Activated B cell treated with CpG ODN at 0.5 μM for 24 hours (primary cell): ENCODE data around the gene ZGPAT. TPM values are rescaled to one million over a fixed set of nuclear protein-coding genes. Genes with fewer than 3 reads are reported as not detected.
A peak's percentile ranks its signal among the peaks of the same experiment; 100 is the strongest.

Experiments used
- ATAC-seq: fragments of 200-7000 bp; cut with Tn5 transposase; one replicate; pipeline ENCODE4 v1.10.0; 2021; ENCODE audit warnings: low read depth, mild to moderate bottlenecking, moderate library complexity
- CTCF ChIA-PET: fragments of 350-600 bp; sonication (Branson Sonifier 250); formaldehyde crosslinking; loops from one replicate; lab custom pipeline; 2021; ENCODE audit warnings: antibody characterized with exemption; lab: Charles Lee
- POLR2A ChIA-PET: fragments of 350-600 bp; sonication (Branson Sonifier 250); formaldehyde crosslinking; loops from one replicate; lab custom pipeline; 2021; ENCODE audit warnings: antibody characterized with exemption; lab: Charles Lee
- DNase-seq: peaks from one replicate; pipeline ENCODE4 v3.0.0; 2022
- H3K27ac Mint-ChIP-seq: one replicate; pipeline ENCODE4 v1.8.0; 2020; ENCODE audit warnings: mixed read lengths
- H3K27me3 Mint-ChIP-seq: one replicate; pipeline ENCODE4 v1.8.0; 2021; ENCODE audit warnings: mixed read lengths
- H3K36me3 Mint-ChIP-seq: one replicate; pipeline ENCODE4 v1.8.0; 2021; ENCODE audit warnings: low read depth, mixed read lengths
- H3K4me1 Mint-ChIP-seq: one replicate; pipeline ENCODE4 v1.8.0; 2021; ENCODE audit warnings: mixed read lengths
- H3K4me3 Mint-ChIP-seq: one replicate; pipeline ENCODE4 v1.8.0; 2020; ENCODE audit warnings: mild to moderate bottlenecking, mixed read lengths
- H3K9me3 Mint-ChIP-seq: one replicate; pipeline ENCODE4 v1.8.0; 2020; ENCODE audit warnings: mixed read lengths
- intact Hi-C: fragments of 100-400 bp; cut with micrococcal nuclease; formaldehyde crosslinking; loops from one replicate; pipeline ENCODE4 v1.15.1; 2024
- total RNA-seq: library from RNA; stranded (reverse); gene quantifications from 2 replicates; pipeline ENCODE4 v1.2.3, GENCODE V29; 2022
- TF ChIP-seq, protein P1 (sequence below): fragments of 200-600 bp; IDR thresholded peaks from one replicate; pipeline ENCODE4 v1.8.0; 2022; ENCODE audit warnings: antibody characterized with exemption, mild to moderate bottlenecking

Gene ZGPAT
- total RNA-seq, 1 donor from 2014 or later: 44.0 TPM

DNA sequence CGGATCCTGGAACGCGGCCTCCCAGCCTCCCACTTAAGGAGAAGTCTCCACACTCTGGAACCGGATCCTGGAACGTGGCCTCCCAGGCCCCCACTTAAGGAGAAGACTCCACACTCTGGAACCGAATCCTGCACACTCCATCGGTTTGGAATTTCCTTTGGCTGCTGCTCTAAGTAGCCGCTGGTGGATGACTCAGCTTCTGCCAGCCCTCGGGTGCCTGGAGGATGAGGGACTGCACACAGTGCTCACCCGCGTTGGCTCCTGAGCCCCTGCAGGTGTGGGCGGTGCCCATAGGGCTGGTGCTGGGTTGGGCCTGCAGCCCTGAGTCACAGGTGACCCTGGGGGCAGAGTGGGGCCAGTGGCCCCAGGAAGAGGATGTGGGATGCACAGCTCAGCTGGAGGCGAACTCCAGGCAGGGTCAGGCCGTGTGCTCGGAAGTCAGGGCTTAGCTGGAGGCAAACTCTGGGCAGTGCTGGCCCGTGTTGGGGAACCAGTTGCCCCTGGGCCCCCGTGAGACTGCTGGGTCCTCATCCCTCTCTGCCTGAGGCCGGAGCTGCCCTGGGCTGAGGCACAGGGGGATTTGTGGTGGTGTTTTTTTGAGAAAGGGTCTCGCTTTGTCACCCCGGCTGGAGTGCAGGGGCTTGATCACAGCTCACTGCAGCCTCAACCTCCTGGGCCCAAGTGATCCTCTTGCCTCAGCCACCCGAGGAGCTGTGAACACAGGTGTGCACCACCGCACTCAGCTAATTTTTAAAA lies 25.3 kb upstream of the ZGPAT start:
- ChIA-PET CTCF (no interaction called here), POLR2A (interaction anchor here (1.0 kb wide), 1 partner anchor 16 kb away, joined by 3 read pairs; no protein-coding TSS in a partner anchor)
- no peaks in the 10 kb centered on the region for H3K9me3 Mint-ChIP-seq
- ATAC-seq (no peak), DNase-seq (no peak)
- peaks cover 4% of the 10 kb centered on the region for H3K4me1 Mint-ChIP-seq
- intact Hi-C loops: no loop called here
- no peak overlapping the region for H3K27ac Mint-ChIP-seq
- no peak overlapping the region for H3K4me3 Mint-ChIP-seq
- no peaks in the 10 kb centered on the region for H3K27me3 Mint-ChIP-seq
- peaks cover 4% of the 10 kb centered on the region for H3K36me3 Mint-ChIP-seq
- TF ChIP-seq, protein P1, sequence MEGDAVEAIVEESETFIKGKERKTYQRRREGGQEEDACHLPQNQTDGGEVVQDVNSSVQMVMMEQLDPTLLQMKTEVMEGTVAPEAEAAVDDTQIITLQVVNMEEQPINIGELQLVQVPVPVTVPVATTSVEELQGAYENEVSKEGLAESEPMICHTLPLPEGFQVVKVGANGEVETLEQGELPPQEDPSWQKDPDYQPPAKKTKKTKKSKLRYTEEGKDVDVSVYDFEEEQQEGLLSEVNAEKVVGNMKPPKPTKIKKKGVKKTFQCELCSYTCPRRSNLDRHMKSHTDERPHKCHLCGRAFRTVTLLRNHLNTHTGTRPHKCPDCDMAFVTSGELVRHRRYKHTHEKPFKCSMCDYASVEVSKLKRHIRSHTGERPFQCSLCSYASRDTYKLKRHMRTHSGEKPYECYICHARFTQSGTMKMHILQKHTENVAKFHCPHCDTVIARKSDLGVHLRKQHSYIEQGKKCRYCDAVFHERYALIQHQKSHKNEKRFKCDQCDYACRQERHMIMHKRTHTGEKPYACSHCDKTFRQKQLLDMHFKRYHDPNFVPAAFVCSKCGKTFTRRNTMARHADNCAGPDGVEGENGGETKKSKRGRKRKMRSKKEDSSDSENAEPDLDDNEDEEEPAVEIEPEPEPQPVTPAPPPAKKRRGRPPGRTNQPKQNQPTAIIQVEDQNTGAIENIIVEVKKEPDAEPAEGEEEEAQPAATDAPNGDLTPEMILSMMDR: no peak

DNA sequence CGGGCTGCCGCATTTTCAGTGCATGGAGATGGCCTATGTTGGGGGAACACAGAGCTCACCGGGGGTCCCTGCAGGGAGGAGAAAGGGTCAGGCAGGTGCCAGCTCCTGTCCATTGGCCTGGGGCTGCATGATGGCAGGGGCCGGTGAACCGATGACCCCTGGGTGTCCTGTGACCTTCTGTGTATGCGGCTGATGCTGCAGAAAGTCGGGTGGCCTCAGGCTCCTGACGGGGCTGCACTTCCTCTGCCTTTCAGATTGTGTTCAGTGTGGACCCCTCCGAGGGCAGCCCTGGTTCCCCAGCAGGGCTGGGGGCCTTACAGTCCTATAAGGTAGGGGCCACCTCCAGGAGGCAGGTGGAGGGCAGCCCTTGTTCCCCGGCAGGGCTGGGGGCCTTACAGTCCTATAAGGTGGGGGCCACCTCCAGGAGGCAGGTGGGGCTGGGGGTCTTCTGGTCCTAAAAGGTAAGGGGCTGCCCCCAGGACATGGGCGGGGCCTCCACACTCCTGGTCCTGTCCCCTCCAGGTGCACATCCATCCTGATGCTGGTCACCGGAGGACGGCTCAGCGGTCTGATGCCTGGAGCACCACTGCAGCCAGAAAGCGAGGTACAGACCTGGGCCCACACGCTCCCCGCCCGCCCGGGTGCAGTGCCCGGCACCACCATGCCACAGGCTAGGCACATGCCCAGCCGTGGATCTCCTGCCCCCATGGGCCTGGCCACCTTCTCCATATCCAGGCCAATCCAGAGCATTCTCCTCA lies 22.4 kb upstream of the ZGPAT start:
- TF ChIP-seq, protein P1: no peak
- Mint-ChIP-seq H3K4me3 (no peak overlapping the region), H3K36me3 (no peaks in the 10 kb centered on the region), H3K9me3 (no peaks in the 10 kb centered on the region), H3K4me1 (peaks cover 4% of the 10 kb centered on the region), H3K27ac (no peak overlapping the region), H3K27me3 (no peaks in the 10 kb centered on the region)
- POLR2A ChIA-PET: no interaction called here
- no peak for ATAC-seq
- no peak for DNase-seq
- CTCF ChIA-PET: no interaction called here
- intact Hi-C loops: no loop called here

DNA sequence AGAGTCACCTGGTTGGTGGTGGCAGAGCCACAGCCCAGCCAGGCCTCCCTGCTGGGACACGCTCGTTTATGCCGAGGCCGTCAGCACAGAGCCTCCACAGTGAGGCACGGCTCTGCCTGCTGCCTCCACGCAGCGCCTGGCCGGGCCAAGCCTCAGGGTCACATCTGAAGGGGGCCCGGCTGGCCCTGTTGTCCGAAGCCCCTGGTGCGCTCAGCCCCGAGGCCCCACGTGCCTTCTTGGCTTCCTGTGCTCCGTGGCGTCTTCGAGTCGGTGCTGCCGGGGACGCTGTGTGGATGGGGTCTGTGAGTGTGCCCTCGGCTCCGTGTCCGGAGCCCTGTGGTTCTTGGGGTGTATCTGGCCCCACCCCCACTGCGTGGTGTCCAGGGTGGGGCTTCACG lies 21.7 kb upstream of the ZGPAT start:
- intact Hi-C loops: no loop called here
- H3K36me3 Mint-ChIP-seq: no peaks in the 10 kb centered on the region
- CTCF ChIA-PET: no interaction called here
- POLR2A ChIA-PET: no interaction called here
- no peak overlapping the region for H3K27ac Mint-ChIP-seq
- peaks cover 4% of the 10 kb centered on the region for H3K4me1 Mint-ChIP-seq
- no peak overlapping the region for H3K4me3 Mint-ChIP-seq
- no peak for DNase-seq
- H3K9me3 Mint-ChIP-seq: no peaks in the 10 kb centered on the region
- no peak for ATAC-seq
- TF ChIP-seq, protein P1: no peak
- H3K27me3 Mint-ChIP-seq: no peaks in the 10 kb centered on the region

DNA sequence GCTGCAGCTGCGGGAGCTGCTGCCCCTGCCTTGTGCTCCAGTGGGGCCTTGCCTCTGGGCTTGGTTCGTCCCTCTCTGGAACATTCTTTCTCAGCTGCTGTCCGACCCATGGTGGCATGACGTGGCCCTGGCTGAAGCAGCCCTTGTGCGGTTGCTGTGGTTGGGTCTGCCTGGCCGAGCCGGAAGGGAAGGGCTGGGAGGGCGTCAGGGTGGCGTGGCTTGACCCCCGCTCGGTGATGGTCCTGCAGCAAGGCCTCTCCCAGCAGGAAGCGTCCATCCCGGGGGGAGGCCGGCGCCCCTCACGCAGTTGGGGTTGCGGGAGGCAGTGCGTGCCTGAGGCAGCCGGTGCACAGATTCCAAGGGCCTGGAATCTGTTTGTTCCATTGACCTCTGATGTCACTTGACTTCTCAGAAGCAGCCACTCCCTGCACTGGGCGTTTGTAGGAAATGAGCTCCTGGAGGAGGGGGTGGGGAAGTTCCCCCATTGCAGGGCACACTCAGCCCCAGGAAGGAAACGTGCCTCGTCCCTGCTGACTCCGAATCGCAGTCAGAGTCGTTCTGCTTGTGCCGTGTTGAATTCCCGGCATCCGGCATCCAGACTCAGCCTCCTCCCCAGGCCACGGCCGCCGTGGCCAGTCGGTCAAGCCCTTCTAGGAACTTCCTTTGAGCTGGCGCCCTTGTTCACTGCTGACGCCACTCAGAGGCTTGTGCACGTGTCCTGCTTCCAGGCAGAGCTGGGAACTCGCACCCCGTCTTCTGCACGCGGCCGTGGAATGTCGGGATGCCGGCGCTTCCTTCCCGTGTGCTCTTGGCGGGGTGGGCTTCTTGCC lies 21.1 kb upstream of the ZGPAT start:
- CTCF ChIA-PET: no interaction called here

More for the DNA sequence above, 21.1 kb upstream of the ZGPAT start:
- Mint-ChIP-seq H3K9me3 (no peaks in the 10 kb centered on the region), H3K27me3 (no peaks in the 10 kb centered on the region), H3K36me3 (no peaks in the 10 kb centered on the region), H3K4me1 (peaks cover 4% of the 10 kb centered on the region), H3K27ac (no peak overlapping the region), H3K4me3 (no peak overlapping the region)
- DNase-seq: no peak
- peak; percentile 58 for ATAC-seq
- intact Hi-C loops: no loop called here
- POLR2A ChIA-PET: interaction anchor here (0.8 kb wide), 1 partner anchor 12 kb away, joined by 3 read pairs; no protein-coding TSS in a partner anchor
- TF ChIP-seq, protein P1: no peak
